Fibroblast of pulmonary artery (primary cell): ENCODE results near the gene SOX10.
"Not testable (repeated sequence)": the region's sequence is repeated elsewhere in the genome, so short reads cannot be mapped to it uniquely, and the experiment has no call there.

Experiments used
- DNase-seq: peaks from one replicate; pipeline ENCODE4 v3.0.0-alpha.2; 2010; ENCODE audit warnings: low read depth
- H3K4me3 ChIP-seq: replicated peaks from 2 replicates; pipeline ENCODE4 v1.5.1; 2011; ENCODE audit warnings: low read depth, mild to moderate bottlenecking, control low read depth, low read length, moderate library complexity
- CTCF ChIP-seq: IDR thresholded peaks from 2 replicates; pipeline ENCODE4 v1.5.1; 2011; ENCODE audit warnings: mild to moderate bottlenecking, control low read depth, low read length, inconsistent platforms; ENCODE audit errors: missing control alignments

SOX10 gene

GRCh38 chr22:37985050-37985585 is 763 bp upstream of the SOX10 start:
- H3K4me3 ChIP-seq = no peak overlapping the region
- no peak for DNase-seq
- no peak for TF ChIP-seq CTCF

GRCh38 chr22:37982938-37983859 is 1.2 kb downstream of the SOX10 start:
- peak; percentile 8 for TF ChIP-seq CTCF
- no peak overlapping the region for H3K4me3 ChIP-seq
- no peak for DNase-seq

GRCh38 chr22:37982151-37982785 is 2.1 kb downstream of the SOX10 start:
- no peak overlapping the region for H3K4me3 ChIP-seq
- no peak for TF ChIP-seq CTCF
- DNase-seq = no peak

GRCh38 chr22:37981282-37982011 is 2.9 kb downstream of the SOX10 start:
- DNase-seq = no peak
- no peak for TF ChIP-seq CTCF
- no peak overlapping the region for H3K4me3 ChIP-seq

- no peak for TF ChIP-seq CTCF
- no peak for DNase-seq
- no peak overlapping the region for H3K4me3 ChIP-seq
These were observed 4.6 kb downstream of the SOX10 start for GRCh38 chr22:37979782-37980181.

- TF ChIP-seq CTCF = no peak
- DNase-seq = no peak
- H3K4me3 ChIP-seq = no peak overlapping the region
These were observed 7.8 kb downstream of the SOX10 start for GRCh38 chr22:37976547-37976946.

GRCh38 chr22:37976022-37976421 is 8.3 kb downstream of the SOX10 start:
- not testable (repeated sequence) for H3K4me3 ChIP-seq, DNase-seq
